GM12891 (cell line): ENCODE measurements around the gene SAA1. TPM values are rescaled to one million over a fixed set of nuclear protein-coding genes. Genes with fewer than 3 reads are reported as not detected.

Source experiments
- DNase-seq: peaks from one replicate; pipeline ENCODE4 v3.0.0; 2011; ENCODE audit warnings: low spot score; ENCODE audit not compliant: insufficient read length
- FAIRE-seq: peaks from 2 replicates; lab custom pipeline; 2011; peaks lifted over from hg19 to GRCh38; lab: Jason Lieb, UNC
- PAX5 ChIP-seq: IDR thresholded peaks from 2 replicates; pipeline ENCODE4 v1.6.1; 2011; ENCODE audit warnings: low read length, moderate library complexity, mild to moderate bottlenecking; ENCODE audit not compliant: insufficient read depth, severe bottlenecking
- POLR2A ChIP-seq: IDR thresholded peaks from 2 replicates; pipeline ENCODE4 v1.6.1; 2011; ENCODE audit warnings: low read depth, low read length, control low read depth
- POLR2AphosphoS5 ChIP-seq: IDR thresholded peaks from 2 replicates; pipeline ENCODE4 v1.6.1; 2011; ENCODE audit warnings: low read depth, low read length, control low read depth
- POU2F2 ChIP-seq: IDR thresholded peaks from 2 replicates; pipeline ENCODE4 v1.6.1; 2011; ENCODE audit warnings: low read depth, mild to moderate bottlenecking, control low read depth, low read length, moderate library complexity
- SPI1 ChIP-seq: IDR thresholded peaks from 2 replicates; pipeline ENCODE4 v1.6.1; 2011; ENCODE audit warnings: low read depth, low read length, control low read depth
- TAF1 ChIP-seq: IDR thresholded peaks from 2 replicates; pipeline ENCODE4 v1.6.1; 2011; ENCODE audit warnings: low read depth, low read length, control low read depth
- polyA plus RNA-seq: library from polyadenylated mRNA; unstranded; fragments of >200 nt; gene quantifications from one replicate; pipeline ENCODE4 v1.2.1, GENCODE V29; 2012; ENCODE audit warnings: low read depth, missing spikeins, inconsistent platforms; ENCODE audit not compliant: missing spikeins

Gene SAA1
- not detected for polyA plus RNA-seq

DNA sequence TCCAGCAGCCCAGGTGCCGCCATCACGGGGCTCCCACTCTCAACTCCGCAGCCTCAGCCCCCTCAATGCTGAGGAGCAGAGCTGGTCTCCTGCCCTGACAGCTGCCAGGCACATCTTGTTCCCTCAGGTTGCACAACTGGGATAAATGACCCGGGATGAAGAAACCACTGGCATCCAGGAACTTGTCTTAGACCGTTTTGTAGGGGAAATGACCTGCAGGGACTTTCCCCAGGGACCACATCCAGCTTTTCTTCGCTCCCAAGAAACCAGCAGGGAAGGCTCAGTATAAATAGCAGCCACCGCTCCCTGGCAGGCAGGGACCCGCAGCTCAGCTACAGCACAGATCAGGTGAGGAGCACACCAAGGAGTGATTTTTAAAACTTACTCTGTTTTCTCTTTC is at the start of gene SAA1:
SAA1 (plus strand) TSS at position 316 of the 400 bp plus-strand sequence. CDS start 624 bp downstream, outside the sequence.
- TF ChIP-seq POU2F2 (no peak), POLR2A (no peak), POLR2AphosphoS5 (no peak), PAX5 (no peak), TAF1 (no peak), SPI1 (no peak)
- DNase-seq (no peak), FAIRE-seq (no peak)

DNA sequence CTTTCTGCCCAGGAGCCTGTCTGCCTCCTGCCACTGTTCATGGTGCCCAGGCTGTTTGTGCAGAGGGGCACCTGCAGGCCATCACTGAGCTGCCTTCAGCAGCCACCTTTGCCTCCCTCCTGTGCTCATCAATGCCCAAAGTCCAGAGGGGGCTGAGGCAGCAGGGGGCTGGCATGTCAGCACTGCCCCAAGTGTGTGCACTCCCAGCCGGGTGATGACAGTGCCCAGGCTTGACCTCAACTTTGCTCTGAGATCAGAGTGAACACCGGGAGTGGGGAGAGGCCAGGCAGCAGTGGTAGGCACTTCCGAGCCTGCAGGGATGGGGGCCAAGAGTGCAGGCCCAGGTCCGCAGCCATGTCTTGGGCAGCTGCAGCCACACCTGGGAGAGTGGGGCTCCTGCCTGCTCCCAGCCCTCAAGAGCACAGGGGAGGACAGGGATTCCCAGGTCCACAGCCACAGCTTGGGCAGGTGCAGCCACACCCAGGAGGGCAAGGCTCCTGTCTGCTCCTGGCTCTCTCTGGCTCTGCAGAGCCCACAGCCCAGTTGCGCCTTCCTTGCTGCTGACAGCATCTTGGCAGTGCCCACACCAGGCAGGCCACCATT is 44.7 kb upstream of the SAA1 start:
- DNase-seq: no peak
- no peak for FAIRE-seq
- no peak for TF ChIP-seq SPI1
- no peak for TF ChIP-seq POLR2A
- TF ChIP-seq POU2F2: no peak
- no peak for TF ChIP-seq TAF1
- TF ChIP-seq PAX5: no peak
- TF ChIP-seq POLR2AphosphoS5: no peak

DNA sequence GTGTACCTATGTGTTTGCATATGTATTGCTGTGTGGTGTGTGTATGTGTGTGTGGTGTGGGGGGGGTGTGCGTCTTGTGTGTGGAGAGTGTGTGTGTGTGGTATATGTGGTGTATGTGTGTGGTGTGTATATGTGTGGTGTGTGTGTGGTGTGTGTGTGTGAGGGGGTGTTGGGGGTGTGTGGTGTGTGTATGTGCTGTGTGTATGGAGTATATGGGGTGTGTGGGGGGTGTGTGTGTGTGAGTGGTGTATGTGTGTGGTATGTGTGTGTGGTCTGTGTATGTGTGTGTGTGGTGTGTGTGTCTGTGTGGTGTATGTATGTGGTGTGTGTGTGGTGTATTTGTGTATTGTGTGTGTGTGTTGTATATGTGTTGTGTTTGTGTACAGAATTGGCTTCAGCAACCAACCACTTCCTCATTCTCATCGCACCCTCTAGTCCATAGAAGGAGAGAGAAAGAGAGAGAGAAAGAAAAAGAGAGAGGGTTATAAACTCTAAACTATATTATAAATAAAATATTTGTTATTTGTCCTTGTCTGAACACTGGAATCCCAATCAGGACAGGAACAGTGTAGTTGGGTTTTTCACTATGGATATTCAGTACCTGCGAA is 43.1 kb upstream of the SAA1 start:
- FAIRE-seq (peak; percentile 93), DNase-seq (no peak)
- no peak for TF ChIP-seq POLR2A
- no peak for TF ChIP-seq POU2F2
- TF ChIP-seq TAF1: no peak
- TF ChIP-seq SPI1: peak; percentile 63

DNA sequence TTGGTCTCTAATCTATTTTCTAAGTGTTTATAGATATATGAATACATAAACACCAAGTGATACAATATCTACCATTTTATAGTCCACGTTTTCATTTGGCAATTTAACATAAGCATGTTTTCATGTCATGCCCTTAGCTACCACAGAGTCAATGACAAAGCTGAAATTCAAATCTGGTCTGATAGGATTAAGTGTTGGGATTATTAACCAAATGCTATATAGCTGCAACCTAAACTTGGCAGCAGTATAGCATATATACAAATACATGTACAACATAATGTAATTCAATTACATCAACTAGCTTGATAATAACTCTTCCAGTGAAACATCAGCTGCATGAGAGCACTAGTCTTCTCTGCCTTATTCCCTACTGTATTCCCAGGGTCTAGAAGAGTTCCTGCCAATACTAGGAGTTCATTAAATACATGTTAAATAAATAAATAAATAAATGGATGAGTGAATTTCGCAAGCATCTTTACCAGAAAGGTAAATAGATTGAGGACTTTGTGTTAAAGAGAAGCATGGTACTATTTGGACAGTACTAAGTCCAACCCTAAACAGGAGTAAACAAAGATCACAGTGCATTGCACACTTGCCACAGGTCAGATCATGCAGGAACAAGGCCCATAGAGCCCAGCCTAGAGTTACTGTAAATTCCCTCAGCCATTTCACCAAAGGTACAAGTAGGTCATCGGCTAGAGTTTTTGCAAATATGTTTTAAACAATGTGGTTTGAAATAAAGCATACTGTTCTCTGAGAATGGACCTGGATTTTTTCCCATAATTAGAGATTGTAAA is 42.3 kb upstream of the SAA1 start:
- FAIRE-seq: no peak

DNA sequence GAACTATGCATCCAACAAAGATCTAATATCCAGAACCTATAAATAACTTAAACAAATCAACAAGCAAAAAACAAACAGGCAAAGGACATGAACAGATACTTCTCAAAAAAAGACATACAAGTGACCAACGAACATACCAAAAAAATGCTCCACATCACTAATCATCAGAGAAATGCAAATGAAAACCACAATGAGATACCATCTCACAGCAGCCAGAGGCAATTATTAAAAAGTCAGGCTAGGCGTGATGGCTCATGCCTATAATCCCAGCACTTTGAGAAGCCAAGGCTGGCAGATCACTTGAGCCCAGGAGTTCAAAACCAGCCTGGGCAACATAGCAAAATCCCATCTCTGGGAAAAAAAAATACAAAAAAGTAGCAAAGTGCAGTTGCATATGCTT is 40.2 kb upstream of the SAA1 start:
- no peak for DNase-seq
- TF ChIP-seq SPI1: no peak
- no peak for FAIRE-seq

More for the DNA sequence above, 42.3 kb upstream of the SAA1 start:
- TF ChIP-seq SPI1 (no peak), POLR2A (no peak), POLR2AphosphoS5 (no peak), POU2F2 (no peak), TAF1 (no peak), PAX5 (no peak)
- DNase-seq: no peak

DNA sequence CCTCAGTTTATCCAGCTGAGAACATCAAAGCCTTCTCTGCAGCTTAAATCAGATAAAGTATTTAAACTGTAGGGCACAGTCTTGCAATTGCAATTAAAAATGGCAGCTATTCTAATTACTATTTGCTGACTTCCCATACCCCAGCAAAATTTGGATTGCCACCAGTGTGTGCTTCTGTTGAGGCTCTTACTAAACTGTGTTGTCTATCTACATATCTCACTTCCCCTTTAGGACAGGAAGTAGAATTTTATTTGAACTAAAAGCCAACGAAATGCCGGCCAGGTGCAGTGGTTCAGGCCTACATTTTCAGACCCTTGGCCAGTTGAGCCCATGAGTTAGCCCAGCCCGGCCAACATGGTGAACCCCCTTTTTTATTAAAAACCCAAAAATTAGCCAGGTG is 36.6 kb upstream of the SAA1 start:
- DNase-seq (peak; percentile 38), FAIRE-seq (no peak)
- TF ChIP-seq POLR2AphosphoS5 (no peak), SPI1 (peak; percentile 89), PAX5 (no peak), POLR2A (no peak), POU2F2 (no peak), TAF1 (no peak)

DNA sequence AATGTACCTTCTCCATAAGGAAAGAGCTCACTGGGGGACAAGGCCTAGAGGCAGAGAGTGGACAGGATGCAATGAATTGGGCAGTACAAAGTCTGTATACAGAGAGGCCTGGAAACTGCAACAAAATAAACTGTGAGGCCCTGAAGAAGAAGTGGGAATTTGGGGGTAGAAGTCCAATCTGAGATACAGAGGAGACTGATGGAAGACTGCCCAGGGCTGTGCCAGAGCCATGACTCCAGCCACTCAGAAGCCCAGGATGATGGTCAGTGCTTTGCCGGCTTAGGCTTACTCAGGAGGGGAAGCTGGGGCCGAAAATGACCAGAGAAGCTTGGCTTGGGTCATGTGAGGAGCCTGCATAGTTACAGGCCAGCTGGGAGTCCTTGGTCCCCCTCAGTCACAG is 35.2 kb upstream of the SAA1 start:
- no peak for DNase-seq
- TF ChIP-seq POLR2AphosphoS5: no peak
- FAIRE-seq: no peak

DNA sequence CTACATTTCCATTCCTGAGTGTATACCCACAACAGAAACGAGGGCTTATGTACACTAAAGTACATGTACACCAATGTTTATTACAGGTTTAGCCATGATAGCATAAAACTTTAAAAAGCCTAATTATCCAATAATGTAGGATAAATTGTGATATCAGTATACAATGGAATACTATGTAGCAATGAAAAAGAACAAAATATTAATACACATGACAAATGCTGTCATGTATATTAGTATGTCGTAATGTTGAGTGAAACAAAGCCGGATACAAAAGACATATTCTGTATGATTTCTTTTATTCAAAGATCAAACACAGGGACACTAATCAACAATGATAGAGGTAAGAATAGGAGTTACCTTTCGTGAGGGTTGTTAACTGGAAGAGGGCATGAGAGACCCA is 32.2 kb upstream of the SAA1 start:
- no peak for FAIRE-seq
- no peak for DNase-seq
- TF ChIP-seq TAF1 (no peak), PAX5 (no peak), POLR2AphosphoS5 (no peak), SPI1 (no peak), POLR2A (no peak), POU2F2 (no peak)

DNA sequence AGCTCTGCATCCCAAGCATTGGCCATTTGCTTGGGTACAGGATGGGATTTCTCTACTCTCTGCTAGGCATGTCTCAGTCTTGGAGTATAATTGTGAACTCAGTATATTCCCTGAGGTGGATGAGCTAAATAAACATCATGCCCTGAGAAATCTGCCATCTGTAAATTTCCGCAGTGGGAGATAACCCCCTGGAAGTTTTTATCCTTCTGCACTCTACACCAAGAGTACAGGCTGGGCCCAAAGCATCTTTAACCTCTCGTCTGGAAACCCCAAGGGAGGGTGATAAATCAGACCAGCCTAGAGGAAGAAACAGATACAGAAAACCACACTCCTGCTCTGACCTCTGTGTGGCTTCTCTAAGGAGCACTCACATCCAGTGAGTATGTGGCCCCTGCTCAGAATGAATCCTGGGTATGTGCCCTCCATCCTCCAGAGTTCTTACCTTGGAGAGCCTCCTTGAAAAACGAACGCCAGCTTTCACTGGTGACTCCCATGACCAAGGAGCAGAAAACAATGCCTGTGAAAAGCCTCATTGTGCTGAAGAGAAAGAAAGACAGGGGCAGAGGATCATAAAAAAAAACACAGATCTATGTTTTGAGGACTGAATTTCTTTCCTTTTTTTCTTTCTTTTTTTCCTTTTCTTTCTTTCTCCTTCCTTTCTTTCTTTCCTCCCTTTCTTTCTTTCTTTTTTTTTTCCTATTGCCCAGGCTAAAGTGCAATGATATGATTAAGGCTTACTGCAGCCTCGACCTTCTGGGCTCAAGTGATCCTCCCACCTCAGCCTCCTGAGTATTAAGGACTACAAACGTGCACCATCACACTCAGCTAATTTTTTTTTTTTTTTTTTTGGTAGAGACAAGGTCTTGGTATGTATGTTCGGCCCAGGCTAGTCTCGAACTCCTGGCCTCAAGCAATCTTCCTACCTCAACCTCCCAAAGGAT is 30.4 kb upstream of the SAA1 start:
- no peak for FAIRE-seq
- no peak for TF ChIP-seq POLR2AphosphoS5
- no peak for TF ChIP-seq POU2F2
- TF ChIP-seq SPI1: no peak
- no peak for TF ChIP-seq TAF1
- TF ChIP-seq PAX5: no peak
- no peak for TF ChIP-seq POLR2A

More for the DNA sequence above, 30.4 kb upstream of the SAA1 start:
- no peak for DNase-seq
